Stimulated activated CD8-positive, alpha-beta memory T cell treated with anti-CD3 and anti-CD28 coated beads, Interleukin-12 subunit alpha, Interleukin-12 subunit beta, amount 100 ng/mL, for 24 hours (primary cell): ENCODE data around the gene MCTP1.

Experiments
- DNase-seq: peaks from one replicate; pipeline ENCODE4 v3.0.0-alpha.2; 2020; ENCODE audit errors: extremely low read depth

MCTP1 gene

GRCh38 chr5:94811331-94811730 is 473.6 kb downstream of the MCTP1 start:
- no peak for DNase-seq

GRCh38 chr5:94810877-94811276 is 474.0 kb downstream of the MCTP1 start:
- no peak for DNase-seq

- DNase-seq = no peak
Measured at GRCh38 chr5:94810281-94810680, 474.6 kb downstream of the MCTP1 start.

- no peak for DNase-seq
Measured at GRCh38 chr5:94808497-94808896, 476.4 kb downstream of the MCTP1 start.

- no peak for DNase-seq
Measured at GRCh38 chr5:94807985-94808384, 476.9 kb downstream of the MCTP1 start.

GRCh38 chr5:94802450-94802849 is 482.4 kb downstream of the MCTP1 start:
- no peak for DNase-seq

GRCh38 chr5:94796586-94796985 is 488.3 kb downstream of the MCTP1 start:
- no peak for DNase-seq

GRCh38 chr5:94793816-94794198 is 491.1 kb downstream of the MCTP1 start:
- DNase-seq = no peak

- DNase-seq = no peak
Measured at GRCh38 chr5:94793113-94793815, 491.6 kb downstream of the MCTP1 start.

- no peak for DNase-seq
Measured at GRCh38 chr5:94791829-94792228, 493.1 kb downstream of the MCTP1 start.

GRCh38 chr5:94788527-94788926 is 496.4 kb downstream of the MCTP1 start:
- no peak for DNase-seq

- DNase-seq = no peak
Measured at GRCh38 chr5:94784536-94785505, 500.1 kb downstream of the MCTP1 start.

- DNase-seq = no peak
Measured at GRCh38 chr5:94782383-94782782, 502.5 kb downstream of the MCTP1 start.

GRCh38 chr5:94779684-94780083 is 505.2 kb downstream of the MCTP1 start:
- no peak for DNase-seq

- DNase-seq = no peak
Measured at GRCh38 chr5:94778732-94779131, 506.2 kb downstream of the MCTP1 start.

- no peak for DNase-seq
Measured at GRCh38 chr5:94778299-94778698, 506.6 kb downstream of the MCTP1 start.

- DNase-seq = no peak
Measured at GRCh38 chr5:94777056-94777880, 507.6 kb downstream of the MCTP1 start.

- no peak for DNase-seq
Measured at GRCh38 chr5:94776167-94776566, 508.7 kb downstream of the MCTP1 start.

- no peak for DNase-seq
Measured at GRCh38 chr5:94775088-94775487, 509.8 kb downstream of the MCTP1 start.

GRCh38 chr5:94771742-94772141 is 513.2 kb downstream of the MCTP1 start:
- no peak for DNase-seq

GRCh38 chr5:94769996-94770395 is 514.9 kb downstream of the MCTP1 start:
- DNase-seq = no peak

- no peak for DNase-seq
Measured at GRCh38 chr5:94761786-94762185, 523.1 kb downstream of the MCTP1 start.
